ENCODE measurements around the gene CSPG4.

The CSPG4 gene

GRCh38 chr15:75669191-75669878, 43.3 kb downstream of the CSPG4 start:
- DNase-seq (ENCODE audit: low spot score) = no peak

GRCh38 chr15:75666823-75667501, 45.7 kb downstream of the CSPG4 start:
- DNase-seq (ENCODE audit: low spot score) = no peak

- no peak for DNase-seq (ENCODE audit: low spot score)
These were observed 48.7 kb downstream of the CSPG4 start for GRCh38 chr15:75663931-75664421.

GRCh38 chr15:75662823-75663519, 49.7 kb downstream of the CSPG4 start:
- no peak for DNase-seq (ENCODE audit: low spot score)

GRCh38 chr15:75661756-75662140, 50.9 kb downstream of the CSPG4 start:
- no peak for DNase-seq (ENCODE audit: low spot score)

GRCh38 chr15:75661100-75661755, 51.4 kb downstream of the CSPG4 start:
- DNase-seq (ENCODE audit: low spot score) = no peak

- DNase-seq (ENCODE audit: low spot score) = no peak
These were observed 52.6 kb downstream of the CSPG4 start for GRCh38 chr15:75659928-75660645.

GRCh38 chr15:75659141-75659771, 53.4 kb downstream of the CSPG4 start:
- no peak for DNase-seq (ENCODE audit: low spot score)

- no peak for DNase-seq (ENCODE audit: low spot score)
These were observed 55.8 kb downstream of the CSPG4 start for GRCh38 chr15:75656813-75657212.

- DNase-seq (ENCODE audit: low spot score) = no peak
These were observed 56.3 kb downstream of the CSPG4 start for GRCh38 chr15:75656331-75656730.

GRCh38 chr15:75655931-75656330, 56.7 kb downstream of the CSPG4 start:
- DNase-seq (ENCODE audit: low spot score) = no peak

- DNase-seq (ENCODE audit: low spot score) = no peak
These were observed 58.3 kb downstream of the CSPG4 start for GRCh38 chr15:75654201-75654907.

GRCh38 chr15:75653347-75653913, 59.2 kb downstream of the CSPG4 start:
- DNase-seq (ENCODE audit: low spot score) = no peak

GRCh38 chr15:75651810-75652543, 60.7 kb downstream of the CSPG4 start:
- no peak for DNase-seq (ENCODE audit: low spot score)

- DNase-seq (ENCODE audit: low spot score) = no peak
These were observed 61.5 kb downstream of the CSPG4 start for GRCh38 chr15:75650908-75651809.

- DNase-seq (ENCODE audit: low spot score) = no peak
These were observed 62.8 kb downstream of the CSPG4 start for GRCh38 chr15:75649848-75650247.

- no peak for DNase-seq (ENCODE audit: low spot score)
These were observed 63.4 kb downstream of the CSPG4 start for GRCh38 chr15:75649045-75649761.
